CD4-positive, CD25-positive, alpha-beta regulatory T cell (primary cell): ENCODE measurements around the gene HAL. TPM values are rescaled to one million over a fixed set of nuclear protein-coding genes. Genes with fewer than 3 reads are reported as not detected.
"Not testable (repeated sequence)": the region's sequence is repeated elsewhere in the genome, so short reads cannot be mapped to it uniquely, and the experiment has no call there.

ENCODE experiments used
- ATAC-seq, 2 donors: fragments of 150-1000 bp; cut with Tn5 transposase; one replicate each; pipeline ENCODE4 v1.10.0; 2021; ENCODE audit warnings: low read depth in 2 of 2, moderate number of reproducible peaks in 2 of 2, moderate library complexity in 1 of 2
- DNase-seq, 3 donors: peaks; one replicate each; pipeline versions ENCODE4 v3.0.0 to v3.0.0-alpha.2; 2012 to 2022; ENCODE audit warnings: mixed read lengths in 1 of 3
- H3K27ac ChIP-seq: one replicate; pipeline ENCODE4 v1.7.0; 2013; ENCODE audit warnings: mild to moderate bottlenecking, low read length; ENCODE audit not compliant: insufficient read depth, poor library complexity, severe bottlenecking
- H3K27me3 ChIP-seq: one replicate; pipeline ENCODE4 v1.7.0; 2013; ENCODE audit warnings: low read length; ENCODE audit not compliant: control insufficient read depth, insufficient read depth
- H3K36me3 ChIP-seq: one replicate; pipeline ENCODE4 v1.7.0; 2013; ENCODE audit warnings: mild to moderate bottlenecking, low read length, moderate library complexity; ENCODE audit not compliant: control insufficient read depth, insufficient read depth
- H3K4me1 ChIP-seq: 2 replicates; pipeline ENCODE4 v1.7.0; 2013; ENCODE audit warnings: mild to moderate bottlenecking, low read length; ENCODE audit not compliant: insufficient read depth, control insufficient read depth, poor library complexity, severe bottlenecking
- H3K4me3 ChIP-seq: one replicate; pipeline ENCODE4 v1.7.0; 2013; ENCODE audit warnings: low read depth, mild to moderate bottlenecking, low read length, moderate library complexity
- H3K9me3 ChIP-seq, 2 experiments: 1 replicate in 1 of 2; 2 replicates in 1 of 2; pipeline ENCODE4 v1.7.0; 2013; ENCODE audit warnings: low read length in 2 of 2, mild to moderate bottlenecking in 1 of 2, moderate library complexity in 1 of 2; ENCODE audit not compliant: control insufficient read depth in 2 of 2
- H3K27ac Mint-ChIP-seq, 3 donors: one replicate each; pipeline ENCODE4 v1.8.0; 2020 to 2022; ENCODE audit warnings: mild to moderate bottlenecking in 3 of 3, mixed read lengths in 3 of 3, moderate library complexity in 2 of 3
- H3K27me3 Mint-ChIP-seq: one replicate; pipeline ENCODE4 v1.8.0; 2022; ENCODE audit warnings: mild to moderate bottlenecking, mixed read lengths
- H3K36me3 Mint-ChIP-seq: one replicate; pipeline ENCODE4 v1.8.0; 2020; ENCODE audit warnings: mixed read lengths
- H3K4me1 Mint-ChIP-seq, 4 donors: one replicate each; pipeline ENCODE4 v1.8.0; 2020 to 2022; ENCODE audit warnings: mixed read lengths in 4 of 4, mild to moderate bottlenecking in 1 of 4
- H3K4me3 Mint-ChIP-seq, 4 donors: one replicate each; pipeline ENCODE4 v1.8.0; 2020 to 2022; ENCODE audit warnings: mild to moderate bottlenecking in 4 of 4, mixed read lengths in 4 of 4, moderate library complexity in 3 of 4
- H3K9me3 Mint-ChIP-seq, 7 donors: one replicate each; pipeline ENCODE4 v1.8.0; 2020 to 2022; ENCODE audit warnings: mixed read lengths in 7 of 7, mild to moderate bottlenecking in 3 of 7, moderate library complexity in 2 of 7
- polyA plus RNA-seq, 4 donors: library from polyadenylated mRNA; unstranded; fragments of 300-500 nt; fragmentation: Illumina TruSeq; gene quantifications; one replicate each; pipeline ENCODE4 v1.2.3, GENCODE V29; 2021
- total RNA-seq: library from RNA; stranded (reverse); gene quantifications from one replicate; pipeline ENCODE4 v1.2.3, GENCODE V29; 2022

Gene HAL
- total and polyA plus RNA-seq, 5 donors from 2014 or later = 0.57 TPM; not detected in 4

DNA sequence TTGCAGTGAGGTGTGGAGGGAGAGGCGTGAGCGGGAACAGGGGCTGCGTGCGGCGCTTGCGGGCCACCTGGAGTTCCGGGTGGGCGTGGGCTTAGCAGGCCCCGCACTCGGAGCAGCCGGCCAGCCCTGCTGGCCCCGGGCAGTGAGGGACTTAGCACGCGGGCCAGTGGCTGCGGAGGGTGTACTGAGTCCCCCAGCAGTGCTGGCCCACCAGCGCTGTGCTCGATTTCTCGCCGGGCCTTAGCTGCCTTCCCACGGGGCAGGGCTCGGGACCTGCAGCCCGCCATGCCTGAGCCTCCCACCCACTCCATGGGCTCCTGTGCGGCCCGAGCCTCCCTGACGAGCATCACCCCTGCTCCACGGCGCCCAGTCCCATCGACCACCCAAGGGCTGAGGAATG lies 27.0 kb downstream of the HAL start:
- not testable (repeated sequence) for H3K27me3 ChIP-seq, H3K4me1 ChIP-seq, ATAC-seq, H3K27ac ChIP-seq, H3K4me3 ChIP-seq, H3K36me3 ChIP-seq, H3K4me1 Mint-ChIP-seq, H3K4me3 Mint-ChIP-seq, DNase-seq, H3K9me3 ChIP-seq, H3K9me3 Mint-ChIP-seq
- peaks cover 20% of the 10 kb centered on the region for H3K36me3 Mint-ChIP-seq
- peaks cover 13% of the 10 kb centered on the region for H3K27me3 Mint-ChIP-seq
- H3K27ac Mint-ChIP-seq = peak overlapping the region in 1 of 3 donors; percentile 45

DNA sequence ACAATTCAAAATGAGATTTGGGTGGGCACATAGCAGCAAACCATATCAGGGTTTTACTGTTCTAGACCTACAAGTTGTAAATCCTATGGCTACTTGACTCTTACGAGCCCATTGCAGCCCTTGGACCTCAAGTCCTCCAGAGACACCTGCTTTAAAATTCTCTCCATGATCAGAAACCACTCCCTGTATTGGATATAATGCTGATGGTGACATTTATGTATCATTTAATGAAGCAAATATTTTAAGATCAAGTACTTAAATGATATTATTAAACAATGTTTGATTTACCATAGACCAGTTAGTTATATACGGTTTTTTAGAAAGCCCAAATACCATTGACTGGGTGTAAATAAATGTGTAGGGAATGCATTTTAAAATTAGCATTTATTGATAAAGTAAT lies 28.8 kb downstream of the HAL start:
- Mint-ChIP-seq H3K9me3 (peaks cover 0 to 1% (median 0%) of the 10 kb centered on the region in 7 donors), H3K4me3 (no peak overlapping the region), H3K36me3 (peaks cover 15% of the 10 kb centered on the region), H3K27ac (no peak overlapping the region), H3K4me1 (peaks cover 0 to 2% (median 0%) of the 10 kb centered on the region in 4 donors), H3K27me3 (peaks cover 14% of the 10 kb centered on the region)
- ATAC-seq (no peak), DNase-seq (no peak)
- H3K36me3 ChIP-seq = peaks cover 8% of the 10 kb centered on the region
- H3K27ac ChIP-seq = no peak overlapping the region
- H3K27me3 ChIP-seq = no peaks in the 10 kb centered on the region
- H3K9me3 ChIP-seq = no peaks in the 10 kb centered on the region
- H3K4me1 ChIP-seq = no peaks in the 10 kb centered on the region
- no peak overlapping the region for H3K4me3 ChIP-seq

DNA sequence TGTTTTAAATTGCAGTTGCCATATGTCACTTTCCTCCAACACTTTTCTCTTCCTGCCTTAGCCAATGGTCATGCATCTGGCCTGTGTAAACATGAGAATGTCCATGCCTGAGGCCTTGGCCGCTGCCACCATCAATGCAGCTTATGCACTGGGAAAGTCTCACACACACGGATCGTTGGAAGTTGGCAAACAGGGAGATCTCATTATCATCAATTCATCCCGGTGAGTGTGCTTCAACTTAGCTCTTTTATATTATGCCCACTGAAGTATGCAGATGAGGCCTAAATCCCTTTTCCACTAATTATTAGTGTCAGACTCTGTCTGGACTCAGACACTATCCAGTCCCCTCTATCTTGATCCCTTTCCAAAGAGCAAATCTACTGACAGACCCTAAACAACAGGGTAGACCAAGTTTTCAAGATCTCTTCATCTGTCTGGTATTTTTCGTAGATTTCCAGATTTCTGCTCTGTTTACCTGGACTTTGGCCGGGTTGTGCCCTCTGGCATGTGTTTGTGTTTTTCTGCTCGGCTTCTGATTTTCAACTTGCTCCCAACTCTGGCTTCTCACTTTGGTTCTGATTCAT lies 29.8 kb downstream of the HAL start:
- H3K36me3 Mint-ChIP-seq = peaks cover 20% of the 10 kb centered on the region

DNA sequence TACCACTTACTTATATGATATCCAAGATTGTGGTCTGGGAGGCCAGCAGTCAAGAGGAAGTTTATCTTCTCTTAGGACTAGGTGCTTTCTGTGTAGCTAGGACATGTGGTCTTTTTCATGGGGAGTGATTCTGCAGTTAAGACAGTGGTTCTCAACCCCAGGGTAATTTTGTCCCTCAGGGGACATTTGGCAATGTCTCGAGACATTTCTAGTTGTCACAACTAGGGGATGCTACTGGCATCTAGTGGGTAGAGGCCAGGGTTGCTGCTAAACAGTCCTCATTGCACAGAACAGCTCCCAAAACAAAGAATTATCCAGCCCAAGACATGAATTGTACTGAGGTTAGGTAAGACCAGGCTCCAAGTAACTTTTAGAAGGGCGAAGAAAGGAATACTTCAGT lies 33.0 kb downstream of the HAL start:
- Histone ChIP-seq H3K27ac (no peak overlapping the region), H3K4me1 (no peaks in the 10 kb centered on the region), H3K9me3 (no peaks in the 10 kb centered on the region), H3K36me3 (peaks cover 8% of the 10 kb centered on the region), H3K4me3 (no peak overlapping the region), H3K27me3 (no peaks in the 10 kb centered on the region)
- Mint-ChIP-seq H3K27me3 (peaks cover 23% of the 10 kb centered on the region), H3K4me1 (peaks cover 0 to 2% (median 0%) of the 10 kb centered on the region in 4 donors), H3K36me3 (peaks cover 17% of the 10 kb centered on the region), H3K9me3 (no peaks in the 10 kb centered on the region), H3K4me3 (no peak overlapping the region), H3K27ac (peak overlapping the region in 1 of 3 donors; percentile 45)
- ATAC-seq (no peak), DNase-seq (peak in 1 of 3 donors; percentile 17)

More for the DNA sequence above, 29.8 kb downstream of the HAL start:
- ATAC-seq (no peak), DNase-seq (no peak)
- Histone ChIP-seq H3K36me3 (peaks cover 8% of the 10 kb centered on the region), H3K4me1 (no peaks in the 10 kb centered on the region), H3K27ac (no peak overlapping the region), H3K9me3 (no peaks in the 10 kb centered on the region), H3K27me3 (no peaks in the 10 kb centered on the region), H3K4me3 (no peak overlapping the region)
- Mint-ChIP-seq H3K4me3 (no peak overlapping the region), H3K27ac (no peak overlapping the region), H3K27me3 (peaks cover 17% of the 10 kb centered on the region), H3K4me1 (peaks cover 0 to 2% (median 0%) of the 10 kb centered on the region in 4 donors), H3K9me3 (peaks cover 0 to 1% (median 0%) of the 10 kb centered on the region in 7 donors)

DNA sequence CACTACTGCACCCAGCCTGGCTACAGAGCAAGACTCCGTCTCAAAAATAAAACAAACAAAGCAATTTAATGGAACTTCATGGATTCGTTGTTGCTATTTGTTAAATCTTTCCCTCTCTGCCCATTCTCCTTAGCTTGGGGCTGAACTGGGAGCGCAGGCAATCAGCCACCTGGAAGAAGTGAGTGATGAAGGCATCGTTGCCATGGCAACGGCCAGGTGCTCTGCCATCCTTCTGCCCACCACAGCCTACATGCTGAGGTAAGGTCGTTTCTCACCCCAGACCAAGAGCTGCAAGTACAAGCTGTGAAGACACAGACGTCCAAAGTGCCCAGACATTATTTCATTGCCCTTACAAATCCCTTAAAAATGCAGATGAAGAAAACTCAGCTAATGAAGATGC lies 33.9 kb downstream of the HAL start:
- Histone ChIP-seq H3K9me3 (no peaks in the 10 kb centered on the region), H3K4me3 (no peak overlapping the region), H3K36me3 (peaks cover 8% of the 10 kb centered on the region), H3K4me1 (no peaks in the 10 kb centered on the region), H3K27ac (no peak overlapping the region), H3K27me3 (no peaks in the 10 kb centered on the region)
- ATAC-seq (no peak), DNase-seq (no peak)
- peaks cover 0 to 2% (median 0%) of the 10 kb centered on the region in 4 donors for H3K4me1 Mint-ChIP-seq
- no peak overlapping the region for H3K27ac Mint-ChIP-seq
- H3K4me3 Mint-ChIP-seq = no peak overlapping the region
- no peaks in the 10 kb centered on the region for H3K9me3 Mint-ChIP-seq
- peaks cover 26% of the 10 kb centered on the region for H3K27me3 Mint-ChIP-seq
- H3K36me3 Mint-ChIP-seq = peaks cover 16% of the 10 kb centered on the region

DNA sequence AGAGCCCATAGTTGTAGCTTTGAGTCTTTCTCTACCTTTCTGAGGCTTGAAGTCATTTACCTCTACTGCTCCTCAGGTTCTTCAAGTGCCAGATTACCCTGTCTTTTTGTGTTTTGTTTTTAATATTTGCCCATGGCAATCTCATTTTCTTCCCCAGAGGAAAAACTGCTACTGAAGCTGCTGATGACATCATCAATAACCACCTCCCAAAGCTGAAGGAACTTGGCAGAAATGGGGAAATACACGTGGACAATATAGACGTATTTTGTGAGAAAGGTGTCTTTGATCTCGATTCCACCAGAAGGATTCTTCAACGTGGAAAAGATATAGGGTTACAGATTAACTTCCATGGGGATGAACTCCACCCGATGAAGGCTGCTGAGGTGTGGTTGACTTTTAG lies 35.9 kb downstream of the HAL start:
- DNase-seq (no peak), ATAC-seq (no peak)
- Mint-ChIP-seq H3K4me1 (no peaks in the 10 kb centered on the region), H3K27ac (no peak overlapping the region), H3K27me3 (peaks cover 19% of the 10 kb centered on the region), H3K9me3 (no peaks in the 10 kb centered on the region), H3K36me3 (peaks cover 10% of the 10 kb centered on the region), H3K4me3 (no peak overlapping the region)
- Histone ChIP-seq H3K27me3 (no peaks in the 10 kb centered on the region), H3K27ac (no peak overlapping the region), H3K36me3 (no peaks in the 10 kb centered on the region), H3K4me1 (no peaks in the 10 kb centered on the region), H3K4me3 (no peak overlapping the region), H3K9me3 (no peaks in the 10 kb centered on the region)

DNA sequence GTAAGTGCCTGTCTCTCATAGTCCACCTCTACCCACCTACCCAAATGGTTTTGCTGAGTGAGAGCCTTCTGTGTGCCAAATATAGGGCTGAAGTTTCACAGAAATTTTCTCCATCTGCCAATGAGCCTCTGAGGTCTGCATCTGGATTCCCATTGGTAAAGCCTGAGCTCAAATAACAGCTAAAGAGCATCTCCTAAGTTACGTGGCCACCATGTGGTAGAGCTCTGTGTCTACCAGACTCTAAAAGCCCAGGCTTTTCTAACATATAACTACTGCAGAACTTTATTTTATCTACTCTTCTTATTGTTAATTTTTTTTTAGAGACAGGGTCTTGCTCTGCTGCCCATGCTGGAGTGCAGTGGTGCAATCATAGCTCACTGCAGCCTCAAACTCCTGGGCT lies 37.0 kb downstream of the HAL start:
- H3K9me3 Mint-ChIP-seq = no peaks in the 10 kb centered on the region
- Histone ChIP-seq H3K4me1 (no peaks in the 10 kb centered on the region), H3K9me3 (no peaks in the 10 kb centered on the region), H3K4me3 (no peak overlapping the region), H3K27me3 (no peaks in the 10 kb centered on the region), H3K36me3 (no peaks in the 10 kb centered on the region), H3K27ac (no peak overlapping the region)
- ATAC-seq (no peak), DNase-seq (peak in 1 of 3 donors; percentile 17)
- no peak overlapping the region for H3K4me3 Mint-ChIP-seq
- H3K36me3 Mint-ChIP-seq = peaks cover 10% of the 10 kb centered on the region
- H3K27ac Mint-ChIP-seq = peak overlapping the region in 1 of 3 donors; percentile 33
- H3K27me3 Mint-ChIP-seq = peaks cover 13% of the 10 kb centered on the region
- H3K4me1 Mint-ChIP-seq = no peaks in the 10 kb centered on the region

DNA sequence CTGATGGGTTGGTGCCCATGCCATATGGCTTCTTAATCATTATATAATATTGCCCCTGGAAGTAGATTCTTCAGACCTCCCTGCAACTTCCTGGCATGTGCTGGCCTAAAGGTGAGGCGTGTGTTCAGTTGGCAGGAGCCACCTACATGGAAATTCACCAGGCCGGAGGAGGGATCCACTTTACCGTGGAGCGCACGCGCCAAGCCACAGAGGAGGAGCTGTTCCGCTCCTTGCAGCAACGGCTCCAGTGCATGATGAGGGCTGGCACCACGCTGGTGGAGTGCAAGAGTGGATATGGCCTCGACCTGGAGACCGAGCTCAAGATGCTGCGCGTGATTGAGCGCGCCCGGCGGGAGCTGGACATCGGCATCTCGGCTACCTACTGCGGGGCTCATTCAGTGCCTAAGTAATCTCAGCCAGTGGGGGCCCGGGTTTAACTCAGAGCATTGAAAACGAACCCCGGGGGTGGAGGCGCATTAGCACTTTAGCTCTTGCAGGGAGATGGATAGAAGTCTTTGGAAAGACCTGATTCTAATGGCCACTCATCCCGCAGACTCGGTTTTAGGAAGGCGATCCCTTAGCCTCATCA lies 39.5 kb downstream of the HAL start:
- Histone ChIP-seq H3K27me3 (peaks cover 3% of the 10 kb centered on the region), H3K27ac (no peak overlapping the region), H3K4me1 (no peaks in the 10 kb centered on the region), H3K36me3 (no peaks in the 10 kb centered on the region), H3K4me3 (no peak overlapping the region), H3K9me3 (no peaks in the 10 kb centered on the region)
- Mint-ChIP-seq H3K27me3 (peaks cover 12% of the 10 kb centered on the region), H3K36me3 (peaks cover 9% of the 10 kb centered on the region), H3K27ac (no peak overlapping the region), H3K9me3 (no peaks in the 10 kb centered on the region), H3K4me1 (no peaks in the 10 kb centered on the region), H3K4me3 (no peak overlapping the region)
- no peak for DNase-seq
- no peak for ATAC-seq
